Stimulated activated CD8-positive, alpha-beta memory T cell treated with anti-CD3 and anti-CD28 coated beads, Interleukin-15, amount 100 ng/mL, for 48 hours (primary cell): ENCODE data around the gene SLC25A47.
"Not testable (repeated sequence)": the region's sequence is repeated elsewhere in the genome, so short reads cannot be mapped to it uniquely, and the experiment has no call there.

Source experiments
- DNase-seq, 2 donors: peaks; one replicate each; pipeline ENCODE4 v3.0.0-alpha.2; 2020; ENCODE audit warnings: low read depth in 2 of 2

Gene SLC25A47

DNA sequence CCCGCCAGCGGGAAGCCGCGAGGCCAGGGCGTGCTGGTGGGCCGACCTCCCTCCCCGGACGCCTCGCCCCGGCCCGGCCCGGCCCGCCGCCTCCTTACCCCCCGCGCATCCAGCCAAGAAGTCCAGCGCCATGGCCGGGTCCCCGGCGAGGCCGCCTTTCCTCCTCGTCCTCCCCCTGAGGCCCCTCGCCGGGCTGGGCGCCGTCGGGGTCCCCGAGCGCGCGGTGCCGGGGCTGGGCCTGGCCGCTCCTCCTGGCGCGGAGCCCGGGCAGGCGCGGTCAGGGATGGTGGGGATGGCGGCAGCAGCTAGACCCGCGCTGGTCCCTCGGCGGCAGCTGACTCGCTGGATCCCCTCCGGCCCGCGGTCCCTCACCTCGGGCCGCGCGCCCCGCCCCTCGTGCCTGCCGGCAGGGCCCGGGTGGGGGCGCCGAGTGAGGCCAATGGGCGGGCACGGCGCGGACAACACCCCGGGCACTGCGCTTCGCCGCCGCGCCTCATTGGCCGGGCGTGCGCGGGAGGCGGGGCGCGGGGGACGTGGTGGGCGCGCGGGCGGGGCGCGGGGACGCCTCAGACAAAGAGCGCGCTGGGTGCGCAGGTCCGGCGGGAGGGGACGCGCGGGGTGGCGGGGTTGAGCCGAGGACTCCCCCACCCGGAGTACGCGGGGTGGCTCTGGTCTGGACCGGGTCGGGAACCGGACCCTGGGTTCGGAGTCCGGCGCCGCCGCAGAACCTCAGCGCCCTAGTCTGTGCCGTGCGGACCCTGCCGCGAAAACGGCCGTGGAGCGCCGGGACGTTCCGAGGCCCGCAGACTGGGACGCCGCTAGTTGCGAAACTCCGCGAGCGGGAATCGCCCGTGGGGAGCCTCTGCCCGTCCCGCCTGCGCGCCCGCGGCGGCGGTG is 16.8 kb upstream of the SLC25A47 start, which contains the start of gene SLC25A29:
SLC25A29 (minus strand) TSS at position 344 of the 897 bp plus-strand sequence; CDS start at position 132, 212 bp downstream.
- DNase-seq, result peak; percentile 75 to 80

DNA sequence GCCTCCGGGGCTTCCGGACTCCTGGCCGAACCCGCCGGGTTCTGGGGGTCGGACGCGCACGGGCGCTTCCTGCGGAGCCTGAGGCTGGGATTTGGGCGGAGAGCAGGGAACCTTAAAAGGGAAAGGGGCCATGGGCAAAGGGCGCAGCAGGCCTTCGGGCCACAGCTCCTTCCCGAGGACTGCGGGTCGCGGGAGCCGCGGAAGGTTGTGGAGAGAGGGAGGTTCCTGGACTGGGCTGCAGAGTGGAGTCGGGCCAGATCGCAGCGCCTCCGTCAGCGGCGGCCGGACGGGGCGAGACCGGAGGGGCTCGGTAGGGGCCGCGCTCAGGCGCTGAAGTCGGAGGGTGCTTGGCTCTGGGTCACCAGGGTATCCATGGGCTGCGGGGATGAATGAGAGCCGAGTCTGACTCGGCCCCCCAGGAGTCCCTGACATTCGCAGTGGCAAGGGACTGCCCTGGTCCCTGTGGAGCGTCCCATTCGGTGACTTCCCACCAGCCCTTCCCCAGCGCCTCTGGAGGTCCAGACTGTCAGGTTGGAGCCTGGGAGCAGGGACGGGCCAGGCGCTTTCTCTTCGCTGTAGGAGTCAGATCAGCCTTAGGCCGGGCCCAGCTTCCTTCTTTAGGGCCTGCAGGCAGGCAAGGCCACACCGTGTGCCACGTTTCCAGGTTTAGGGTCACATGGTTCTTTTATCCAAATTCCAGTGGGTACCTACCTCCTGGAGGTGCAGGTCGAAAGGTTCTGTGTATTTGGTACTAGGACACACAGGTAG is 16.0 kb upstream of the SLC25A47 start:
- no peak for DNase-seq

DNA sequence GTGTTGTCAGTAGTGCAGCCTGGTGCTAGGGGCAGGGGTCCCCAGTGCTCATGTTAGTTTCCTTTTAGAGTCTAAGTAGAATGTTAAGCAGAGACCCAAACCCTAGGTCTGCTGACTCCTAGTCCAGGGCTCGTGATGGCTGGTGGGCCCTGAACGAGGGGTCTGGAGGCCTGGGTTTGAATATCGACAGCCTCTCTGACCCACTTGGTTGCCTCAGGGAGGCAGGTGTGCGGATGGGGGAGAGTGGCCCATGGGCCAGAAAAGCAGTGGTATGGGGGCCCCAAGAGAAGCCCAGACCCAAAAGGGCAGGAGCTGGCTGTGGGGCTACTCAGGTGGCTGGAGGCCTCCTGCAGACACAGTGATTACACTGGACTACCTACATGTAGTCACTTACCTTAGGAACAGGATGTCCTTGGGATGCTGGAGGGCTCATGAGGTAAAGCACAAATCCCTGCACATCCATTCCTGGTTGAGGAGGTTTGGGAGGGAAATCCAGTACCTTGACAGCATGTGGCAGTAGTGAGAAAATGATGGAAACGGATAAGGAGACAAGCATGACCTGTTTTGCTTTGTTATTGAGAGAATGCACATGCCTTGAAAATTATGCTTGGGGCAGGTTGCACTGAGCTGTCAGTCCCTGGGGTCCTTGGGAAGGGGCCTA is 15.2 kb upstream of the SLC25A47 start:
- DNase-seq, result no peak

DNA sequence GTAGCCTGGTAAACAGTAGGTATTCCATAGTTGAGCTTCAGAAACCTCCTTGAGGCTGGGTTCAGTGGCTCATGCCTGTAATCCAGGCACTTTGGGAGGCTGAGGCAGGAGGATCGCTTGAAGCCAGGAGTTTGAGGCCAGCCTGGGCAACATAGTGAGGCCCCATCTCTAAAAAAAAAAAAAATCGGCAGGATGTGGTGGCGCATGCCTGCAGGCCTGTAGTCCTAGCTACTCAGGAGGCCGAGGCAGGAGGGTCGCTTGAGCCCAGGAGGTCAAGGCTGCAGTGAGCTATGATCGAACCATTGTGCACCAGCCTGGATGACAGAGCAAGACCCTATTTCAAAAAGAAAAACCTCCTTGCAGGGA is 14.7 kb upstream of the SLC25A47 start:
- DNase-seq, result not testable (repeated sequence)

DNA sequence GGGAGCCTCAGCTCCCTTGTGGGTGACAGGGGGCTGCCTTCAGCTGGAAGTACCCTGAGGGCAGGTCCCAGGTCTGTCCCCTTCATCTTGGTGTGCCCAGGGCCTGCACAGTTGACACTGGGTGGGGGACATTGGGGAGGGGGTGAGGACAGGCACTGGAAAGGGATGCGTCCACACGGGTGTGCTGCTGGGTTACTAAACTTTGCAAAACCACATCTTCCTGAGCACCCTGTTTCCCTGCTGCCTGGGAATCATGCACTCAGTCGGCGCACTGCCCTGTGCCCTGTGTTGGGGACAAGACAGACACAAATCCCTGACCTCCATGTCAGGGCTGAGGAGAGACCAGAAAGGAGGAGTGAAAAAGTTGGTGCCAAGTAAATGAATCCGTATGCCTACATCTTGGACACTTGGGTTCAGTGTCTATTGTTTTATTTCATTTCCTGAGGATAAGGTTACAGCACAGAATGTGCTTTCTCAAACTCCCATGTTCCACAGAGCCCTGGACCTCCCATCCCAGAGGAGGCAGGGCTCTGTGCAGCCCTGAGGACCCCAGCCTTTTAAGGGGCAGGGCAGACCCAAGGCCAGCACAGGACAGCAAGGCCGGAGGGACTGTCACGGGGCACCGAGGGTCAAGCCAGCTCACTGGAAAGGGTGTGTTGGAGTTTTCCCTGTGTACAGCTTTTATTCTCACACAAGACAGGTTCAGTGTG is 14.0 kb upstream of the SLC25A47 start:
- no peak for DNase-seq

DNA sequence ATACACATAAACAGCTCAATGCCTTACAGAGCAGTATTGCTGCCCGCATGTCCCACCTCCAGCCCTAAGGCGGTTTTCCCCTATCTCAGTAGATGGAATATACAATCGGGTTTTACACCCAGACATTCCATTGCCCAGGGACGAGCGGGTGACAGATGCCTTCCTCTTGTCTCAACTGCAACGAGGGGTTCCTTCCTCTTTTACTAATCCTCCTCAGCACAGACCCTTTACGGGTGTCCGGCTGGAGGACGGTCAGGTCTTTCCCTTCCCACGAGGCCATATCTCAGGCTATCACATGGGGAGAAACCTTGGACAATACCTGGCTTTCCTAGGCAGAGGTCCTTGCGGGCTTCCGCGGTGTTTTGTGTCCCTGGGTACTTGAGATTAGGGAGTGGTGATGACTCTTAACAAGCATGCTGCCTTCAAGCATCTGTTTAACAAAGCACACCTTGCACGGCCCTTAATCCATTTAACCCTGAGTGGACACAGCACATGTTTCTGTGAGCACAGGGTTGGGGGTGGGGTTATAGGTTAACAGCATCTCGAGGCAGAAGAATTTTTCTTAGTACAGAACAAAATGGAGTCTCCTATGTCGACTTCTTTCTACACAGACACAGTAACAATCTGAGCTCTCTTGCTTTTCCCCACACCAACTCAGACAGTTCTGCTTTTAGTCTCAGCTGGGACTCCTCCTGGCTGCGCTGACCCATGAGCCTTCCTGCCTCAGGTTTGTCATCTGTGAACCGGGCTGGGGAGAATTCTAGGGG is 10.8 kb upstream of the SLC25A47 start:
- DNase-seq, result not testable (repeated sequence)

DNA sequence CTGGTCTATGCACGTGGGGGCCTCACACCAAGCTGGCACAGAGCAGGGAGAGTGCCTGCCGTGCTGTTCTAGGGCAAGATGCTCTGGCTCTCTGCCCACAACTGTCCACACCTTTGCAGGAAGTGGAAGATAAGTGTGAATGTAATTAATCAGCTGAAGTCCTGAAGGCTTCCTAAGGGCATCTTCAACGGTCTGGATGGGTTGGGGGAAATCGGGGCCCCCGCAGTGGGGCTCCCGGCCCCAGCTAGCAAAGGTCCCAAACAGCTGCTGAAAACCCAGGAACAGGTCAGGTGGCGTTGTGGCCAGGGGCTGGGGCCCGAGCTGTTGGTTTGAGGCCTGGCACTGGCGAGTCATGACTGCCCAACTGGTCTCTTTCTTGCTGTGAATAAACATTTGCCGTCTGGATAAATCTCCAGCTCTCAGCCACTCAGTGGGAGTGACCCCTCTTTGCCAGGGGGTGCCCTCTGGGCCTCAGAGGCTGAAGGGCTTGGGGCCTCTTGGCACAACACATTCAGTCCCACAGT is 10.2 kb upstream of the SLC25A47 start:
- no peak for DNase-seq

DNA sequence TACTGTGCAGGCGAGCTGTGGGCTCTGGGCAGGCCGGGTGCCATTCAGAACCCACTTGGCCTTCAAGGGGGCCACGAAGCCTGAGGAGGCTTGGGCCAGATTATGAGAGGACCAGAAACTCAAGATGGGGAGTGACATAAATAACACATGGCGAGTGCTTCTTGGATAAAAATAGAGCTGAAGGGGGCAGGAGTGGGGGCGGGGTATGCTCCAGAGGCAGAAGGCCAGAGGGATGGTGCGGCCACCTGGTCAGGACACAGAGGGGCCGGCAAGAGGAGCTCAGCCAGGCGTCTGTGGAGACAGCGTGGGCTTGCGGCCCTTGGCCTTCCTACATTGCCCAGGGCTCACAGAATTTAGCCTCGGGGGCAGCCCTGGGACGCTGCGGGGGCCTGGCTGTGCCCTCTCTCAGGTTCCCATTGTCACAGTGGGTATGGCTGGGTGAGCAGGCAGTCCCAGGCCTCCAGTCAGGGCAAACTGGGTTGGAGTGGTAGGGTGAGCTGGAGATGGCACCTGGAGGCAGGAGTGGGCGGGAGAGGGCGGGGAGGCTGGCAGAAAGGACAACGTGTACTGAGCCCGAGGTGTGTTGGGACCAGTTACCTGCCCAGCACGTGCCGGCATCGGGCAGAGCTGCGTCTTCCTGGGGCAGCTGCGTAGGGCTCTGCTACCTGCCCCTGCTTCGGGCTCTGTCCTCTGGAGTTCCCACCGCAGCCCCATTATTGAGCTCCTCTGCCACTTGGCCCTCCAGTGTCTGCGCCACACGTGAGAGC is 9.5 kb upstream of the SLC25A47 start:
- no peak for DNase-seq

DNA sequence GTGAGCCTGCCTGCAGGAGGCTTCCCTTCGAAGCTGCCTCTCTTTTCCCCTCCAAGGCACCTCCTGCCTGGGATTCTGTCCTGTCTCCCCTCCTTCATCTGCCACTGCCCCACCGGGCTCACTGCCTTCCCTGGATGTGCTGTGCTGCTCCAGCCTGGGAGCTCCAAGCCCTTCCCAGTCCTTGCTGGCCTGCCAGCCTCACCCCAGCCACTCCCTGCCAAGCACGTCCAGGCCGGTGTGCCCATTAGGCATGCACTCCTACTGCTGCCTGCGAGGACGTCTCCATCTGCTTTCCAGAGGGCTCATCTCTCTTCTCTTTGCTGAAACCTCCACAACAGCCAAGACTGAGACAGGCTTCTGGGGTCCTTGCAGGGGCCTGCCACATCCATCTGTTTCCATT is 8.4 kb upstream of the SLC25A47 start:
- no peak for DNase-seq

DNA sequence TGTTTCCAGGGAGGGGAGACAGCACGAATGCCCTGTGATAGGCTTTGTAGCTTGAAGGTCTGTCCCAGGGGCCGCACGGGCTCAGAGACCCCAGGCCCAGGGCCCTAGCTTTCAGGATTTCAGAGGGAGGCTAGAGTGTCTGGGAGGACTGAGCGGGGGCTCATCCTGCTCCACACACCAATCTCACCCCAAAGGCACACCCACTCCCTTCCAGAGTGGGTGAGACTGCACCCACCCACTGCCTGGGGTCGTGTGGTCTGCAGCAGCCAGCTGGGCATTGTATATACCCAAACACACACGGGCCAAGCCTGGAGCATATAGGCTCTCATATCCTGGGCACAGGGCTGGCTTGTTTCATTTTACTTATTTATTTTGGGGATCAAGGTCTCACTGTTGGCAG is 5.8 kb upstream of the SLC25A47 start:
- no peak for DNase-seq

DNA sequence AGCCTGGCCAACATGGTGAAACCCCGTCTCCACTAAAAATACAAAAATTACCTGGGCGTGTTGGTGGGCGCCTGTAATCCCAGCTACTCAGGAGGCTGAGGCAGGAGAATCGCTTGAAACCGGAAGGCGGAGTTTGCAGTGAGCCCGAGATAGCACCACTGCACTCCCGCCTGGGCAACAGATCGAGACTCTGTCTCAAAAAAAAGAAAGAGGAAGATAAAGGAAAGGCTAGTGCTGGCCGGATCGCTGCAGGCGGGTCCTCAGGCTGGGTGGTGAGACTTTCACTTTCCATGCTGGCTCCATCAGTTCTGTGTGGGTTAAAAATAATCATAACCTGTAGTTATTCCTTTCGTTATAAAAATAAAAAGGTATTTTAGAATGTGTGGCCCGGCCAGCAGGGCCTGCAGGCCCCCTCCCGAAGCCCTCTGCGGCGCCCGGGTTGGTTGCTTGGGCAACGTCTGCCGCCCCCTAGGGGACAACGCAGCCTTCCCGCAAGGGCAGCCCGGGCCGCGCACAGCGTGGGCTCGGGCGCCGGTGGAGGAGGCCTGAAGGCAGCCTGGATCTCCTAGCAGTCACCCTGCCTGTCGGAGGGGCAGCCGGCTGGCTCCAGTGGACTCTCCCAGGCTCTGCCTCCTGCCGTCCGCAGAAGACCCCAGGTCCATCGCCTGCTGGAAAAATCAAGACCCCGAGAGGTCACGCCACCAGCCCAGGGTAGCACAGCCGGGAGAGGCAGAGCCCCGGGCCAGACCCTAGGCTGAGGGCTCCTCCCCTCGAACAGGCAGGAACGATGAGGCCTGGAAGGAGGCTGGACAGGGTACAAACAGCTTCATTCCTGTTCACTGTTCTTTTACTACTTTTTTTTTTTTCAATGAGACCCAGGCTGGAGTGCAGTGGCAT is 5.0 kb upstream of the SLC25A47 start:
- peak; percentile 49 to 61 for DNase-seq

DNA sequence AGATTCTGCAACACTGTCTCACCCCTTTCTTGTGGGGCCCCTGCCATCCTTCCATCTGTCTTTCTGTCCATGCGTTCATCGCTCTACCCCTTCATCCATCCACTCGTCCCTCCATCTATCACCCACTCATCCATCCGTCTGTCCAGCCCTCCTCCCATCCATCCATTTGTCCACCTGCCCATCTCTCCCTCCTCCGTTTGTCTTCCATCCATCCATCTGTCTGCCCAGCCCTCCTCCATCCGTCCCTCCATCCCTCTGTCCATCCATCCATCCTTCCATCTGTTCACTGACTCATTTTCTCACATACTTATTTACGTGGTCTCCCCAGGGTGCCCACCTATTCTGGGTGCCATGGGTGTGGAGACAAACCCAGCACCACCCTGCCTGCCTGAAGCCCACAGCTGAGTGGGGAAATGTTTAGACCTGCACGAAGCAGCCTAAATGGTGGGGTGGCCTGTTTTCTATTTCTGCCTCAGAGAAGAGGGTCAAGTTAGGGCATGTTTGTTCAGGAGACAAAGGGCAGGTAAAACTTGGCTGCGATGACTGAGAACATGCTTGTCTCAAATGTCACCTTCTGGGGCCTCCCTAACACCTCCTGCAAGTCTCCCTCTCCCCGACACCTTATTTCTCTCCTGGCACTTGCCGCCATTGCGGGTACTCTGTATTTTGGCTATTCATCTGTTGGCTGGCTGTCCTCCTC is 2.8 kb upstream of the SLC25A47 start:
- no peak for DNase-seq

DNA sequence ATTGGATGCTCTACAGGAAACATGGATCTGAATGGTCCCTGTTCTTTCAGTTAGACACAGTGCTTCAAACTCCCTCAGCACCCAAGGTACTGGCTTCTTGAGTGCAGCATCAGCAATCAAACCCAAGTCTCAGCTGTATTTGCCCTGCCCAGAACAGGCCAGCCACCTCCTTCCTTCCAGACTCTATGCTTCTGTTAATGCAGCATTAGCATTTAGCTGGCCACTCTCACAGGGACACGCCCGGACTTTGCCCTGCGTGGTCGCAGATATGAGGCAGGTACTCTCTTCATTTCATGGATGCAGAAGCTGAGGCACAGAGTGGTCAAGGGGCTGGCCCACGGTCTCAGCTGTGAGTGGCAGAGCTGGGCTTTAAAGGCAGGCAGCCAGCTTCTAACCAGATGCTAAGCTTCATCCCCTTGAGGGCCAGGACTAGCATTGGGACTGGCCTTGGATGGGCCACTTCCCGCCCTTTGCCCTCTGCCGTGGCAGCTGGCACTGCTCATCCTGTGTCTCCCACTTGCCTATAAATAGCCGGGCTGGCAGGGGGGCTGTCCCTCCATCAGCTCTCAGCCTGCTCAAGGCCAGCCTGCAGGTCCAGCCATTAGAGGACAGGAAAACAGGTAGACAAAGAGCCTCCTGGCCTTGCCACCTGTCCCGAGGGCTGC is 1.5 kb upstream of the SLC25A47 start:
- no peak for DNase-seq

DNA sequence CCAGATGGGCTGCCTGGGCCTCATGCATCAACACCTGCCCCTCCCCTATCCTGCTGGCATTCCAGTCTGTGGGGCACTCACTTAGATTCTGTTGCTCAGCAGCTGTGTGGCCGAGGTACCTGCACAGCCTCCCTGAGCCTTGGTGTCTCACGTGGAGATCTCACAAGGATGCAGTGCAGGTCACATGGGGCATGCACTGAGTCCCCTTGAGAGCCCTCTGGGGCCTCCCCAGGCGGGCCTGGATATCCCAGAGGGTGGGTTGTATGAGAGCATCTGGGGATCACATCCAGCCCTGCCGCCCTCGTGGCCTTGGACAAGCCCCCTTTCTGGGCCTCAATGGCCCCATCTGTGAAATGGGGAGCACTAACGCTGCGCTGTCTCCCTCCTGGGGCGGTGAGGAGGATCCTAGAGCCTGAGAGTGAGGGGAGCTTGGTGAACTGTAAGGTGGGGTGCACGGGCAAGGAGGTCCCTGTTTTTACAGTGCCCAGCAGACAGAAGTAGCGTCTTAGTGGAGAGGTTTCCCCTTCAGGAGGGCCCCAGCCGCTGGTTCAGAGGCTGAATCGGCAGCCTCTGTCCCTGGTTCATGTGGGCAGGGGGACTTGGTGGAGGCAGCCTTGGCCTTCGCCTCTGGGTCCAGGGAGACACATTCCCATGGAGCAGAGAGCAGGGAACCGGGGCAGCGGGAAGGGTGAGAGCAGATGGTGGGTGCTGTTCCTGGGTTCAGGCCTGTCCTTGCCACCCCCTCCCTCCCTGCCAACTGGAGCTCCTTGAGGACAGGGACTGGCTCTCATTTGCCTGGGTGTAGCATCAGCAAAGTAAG is 791 bp upstream of the SLC25A47 start:
- DNase-seq, result no peak

DNA sequence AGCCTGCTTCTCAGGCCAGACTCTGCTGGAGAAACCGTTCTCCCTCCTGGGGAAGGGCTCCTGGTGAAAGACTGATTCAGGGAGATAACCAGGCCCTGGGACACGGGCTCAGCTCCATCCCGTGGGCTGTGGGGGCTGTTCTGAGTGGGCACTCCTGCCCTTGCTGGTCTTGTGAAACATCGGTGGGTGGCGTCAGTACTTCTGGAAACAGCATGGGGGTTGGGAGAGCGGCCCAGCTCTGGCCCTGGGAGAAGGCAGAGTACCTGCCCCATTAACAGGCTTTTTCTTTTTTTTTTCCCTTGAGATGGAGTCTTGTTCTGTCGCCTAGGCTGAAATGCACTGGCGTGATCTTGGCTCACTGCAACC is 786 bp downstream of the SLC25A47 start:
- no peak for DNase-seq

DNA sequence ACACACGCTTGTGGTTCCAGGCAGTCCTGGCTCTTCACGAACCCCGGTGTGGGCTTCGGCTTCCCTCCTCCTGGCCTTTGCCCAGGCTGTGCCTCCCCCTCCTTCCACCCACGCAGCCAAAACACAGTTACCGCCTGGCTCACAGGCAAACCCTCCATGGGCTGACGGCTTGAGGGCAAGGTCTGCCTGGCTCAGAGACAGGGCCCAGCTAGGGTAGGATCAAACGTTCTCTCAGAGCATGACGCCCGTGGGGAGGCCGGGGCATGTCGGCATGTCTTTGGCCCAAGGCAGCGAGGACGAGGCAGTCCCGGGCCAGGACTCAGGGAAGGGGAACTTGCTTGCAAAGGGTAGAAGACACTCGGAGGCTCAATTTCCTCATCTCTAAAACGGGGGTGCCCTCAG is 2.1 kb downstream of the SLC25A47 start:
- DNase-seq, result no peak

DNA sequence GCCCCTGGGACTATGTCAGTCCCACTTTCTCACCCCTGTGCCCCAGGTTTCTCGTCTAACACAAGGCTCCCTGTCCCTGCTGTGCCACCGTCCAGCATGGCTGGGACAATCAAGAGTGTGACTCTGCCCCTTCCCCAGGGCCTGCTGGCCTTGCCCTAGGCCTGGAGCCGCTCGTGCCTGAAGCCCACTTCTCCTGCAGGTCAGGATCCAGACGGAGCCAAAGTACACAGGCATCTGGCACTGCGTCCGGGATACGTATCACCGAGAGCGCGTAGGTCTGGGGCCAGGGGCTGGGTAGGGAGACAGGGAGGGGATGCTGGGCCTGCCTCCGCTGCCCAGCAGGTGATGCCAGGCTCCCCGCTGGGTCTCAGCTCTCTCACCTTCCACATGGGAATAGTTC is 2.8 kb downstream of the SLC25A47 start:
- no peak for DNase-seq
